CD4-positive, alpha-beta T cell treated with Interleukin-4 for 1 hour (primary cell): ENCODE data around the gene RGS6.

Source experiments
- DNase-seq, 2 donors: peaks; one replicate each; pipeline ENCODE4 v3.0.0-alpha.2; 2020 to 2022

The RGS6 gene

GRCh38 chr14:71952381-71953363 is 20.4 kb downstream of the RGS6 start:
- DNase-seq = no peak

GRCh38 chr14:71956920-71957563 is 24.8 kb downstream of the RGS6 start:
- no peak for DNase-seq

- DNase-seq = no peak
Measured at GRCh38 chr14:71959055-71959454, 26.8 kb downstream of the RGS6 start.

GRCh38 chr14:71960494-71961353 is 28.5 kb downstream of the RGS6 start:
- no peak for DNase-seq

GRCh38 chr14:71961972-71962371 is 29.7 kb downstream of the RGS6 start:
- DNase-seq = no peak

- no peak for DNase-seq
Measured at GRCh38 chr14:71964716-71965115, 32.5 kb downstream of the RGS6 start.

GRCh38 chr14:71966528-71966927 is 34.3 kb downstream of the RGS6 start:
- no peak for DNase-seq

GRCh38 chr14:71967704-71968103 is 35.5 kb downstream of the RGS6 start:
- no peak for DNase-seq

GRCh38 chr14:71970272-71970671 is 38.0 kb downstream of the RGS6 start:
- DNase-seq = no peak

- no peak for DNase-seq
Measured at GRCh38 chr14:71985538-71986189, 53.4 kb downstream of the RGS6 start.

- DNase-seq = no peak
Measured at GRCh38 chr14:71988476-71988875, 56.2 kb downstream of the RGS6 start.

- DNase-seq = no peak
Measured at GRCh38 chr14:71988939-71989338, 56.7 kb downstream of the RGS6 start.

- no peak for DNase-seq
Measured at GRCh38 chr14:71994416-71994815, 62.2 kb downstream of the RGS6 start.

- no peak for DNase-seq
Measured at GRCh38 chr14:71995741-71996140, 63.5 kb downstream of the RGS6 start.

GRCh38 chr14:71996610-71997009 is 64.4 kb downstream of the RGS6 start:
- no peak for DNase-seq

GRCh38 chr14:72000907-72001306 is 68.7 kb downstream of the RGS6 start:
- no peak for DNase-seq

- DNase-seq = no peak
Measured at GRCh38 chr14:72002731-72003130, 70.5 kb downstream of the RGS6 start.

GRCh38 chr14:72008666-72009065 is 76.4 kb downstream of the RGS6 start:
- DNase-seq = no peak

GRCh38 chr14:72010474-72010873 is 78.2 kb downstream of the RGS6 start:
- DNase-seq = no peak

GRCh38 chr14:72013721-72014345 is 81.6 kb downstream of the RGS6 start:
- DNase-seq = no peak

- DNase-seq = no peak
Measured at GRCh38 chr14:72014486-72014885, 82.3 kb downstream of the RGS6 start.

- DNase-seq = no peak
Measured at GRCh38 chr14:72017290-72017689, 85.1 kb downstream of the RGS6 start.
